BLaER1 treated with 17β-estradiol and CSF1 and Interleukin-3, amounts not matched to agents 10 nM and 100 nM (cell line): Measurements from ENCODE around the gene PLXNA2.

Source experiments
- H3K27ac ChIP-seq, 11 experiments: shearing (Covaris generic); formaldehyde crosslinking; 2 replicates each; pipeline ENCODE4 v1.8.1; 2022
- H3K27me3 ChIP-seq, 11 experiments: shearing (Covaris generic); formaldehyde crosslinking; 2 replicates each; pipeline ENCODE4 v1.8.1; 2022
- H3K36me3 ChIP-seq, 11 experiments: shearing (Covaris generic); formaldehyde crosslinking; 2 replicates each; pipeline ENCODE4 v1.8.1; 2022
- H3K4me1 ChIP-seq, 10 experiments: shearing (Covaris generic); formaldehyde crosslinking; 2 replicates each; pipeline ENCODE4 v1.8.1; 2022
- H3K4me2 ChIP-seq, 11 experiments: shearing (Covaris generic); formaldehyde crosslinking; 2 replicates each; pipeline ENCODE4 v1.8.1; 2022
- H3K4me3 ChIP-seq, 10 experiments: shearing (Covaris generic); formaldehyde crosslinking; 2 replicates each; pipeline ENCODE4 v1.8.1; 2022
- H3K9ac ChIP-seq, 11 experiments: shearing (Covaris generic); formaldehyde crosslinking; 2 replicates each; pipeline ENCODE4 v1.8.1; 2022
- H3K9me3 ChIP-seq, 11 experiments: shearing (Covaris generic); formaldehyde crosslinking; replicated peaks in 1 of 11; 2 replicates each; pipeline ENCODE4 v1.8.1; 2022
- H4K20me1 ChIP-seq, 11 experiments: shearing (Covaris generic); formaldehyde crosslinking; 2 replicates each; pipeline ENCODE4 v1.8.1; 2022
- Cebpa-rat ChIP-seq, 11 experiments: shearing (Covaris generic); IDR thresholded peaks; 2 replicates each; pipeline ENCODE4 v1.8.1; 2022

PLXNA2 gene

DNA sequence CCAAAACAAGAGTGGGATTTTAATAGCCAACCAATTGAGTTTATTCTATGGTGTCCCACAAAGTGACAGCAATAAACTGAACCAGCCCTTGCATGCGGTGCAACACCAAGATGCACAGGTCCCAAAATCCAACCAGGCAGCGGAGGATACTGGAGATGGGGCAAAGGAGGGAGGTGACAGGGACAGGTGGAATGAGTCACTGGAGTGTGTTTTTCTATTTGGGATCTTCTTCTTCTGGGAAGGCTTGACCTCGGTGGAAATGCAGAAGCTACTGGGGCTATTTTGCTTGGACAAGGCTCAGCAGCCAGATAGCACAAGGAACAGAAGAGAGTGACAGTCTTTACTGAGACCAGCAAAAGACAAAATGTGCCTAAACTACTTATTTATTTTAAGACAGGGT is 97.5 kb downstream of the PLXNA2 start:
- Histone ChIP-seq H3K27me3 (no peaks in the 10 kb centered on the region), H3K4me3 (no peak overlapping the region), H3K9me3 (no peaks in the 10 kb centered on the region), H3K9ac (no peak overlapping the region), H3K4me1 (peaks cover 0 to 13% (median 0%) of the 10 kb centered on the region in 10 experiments; a peak in 7 of 20 replicates), H3K36me3 (no peaks in the 10 kb centered on the region), H4K20me1 (no peaks in the 10 kb centered on the region), H3K27ac (no peak overlapping the region), H3K4me2 (no peak overlapping the region)
- TF ChIP-seq Cebpa-rat (IDR thresholded peaks at IDR 0.05), result no peak

GRCh38 chr1:208145167-208145566 is 99.0 kb downstream of the PLXNA2 start:
- Histone ChIP-seq H3K27me3 (no peaks in the 10 kb centered on the region), H3K27ac (no peak overlapping the region), H3K4me1 (peaks cover 0 to 11% (median 0%) of the 10 kb centered on the region in 10 experiments; a peak in 7 of 20 replicates), H3K36me3 (no peaks in the 10 kb centered on the region), H3K4me2 (no peak overlapping the region), H3K9me3 (no peaks in the 10 kb centered on the region), H3K4me3 (no peak overlapping the region), H4K20me1 (no peaks in the 10 kb centered on the region), H3K9ac (no peak overlapping the region)
- no peak for TF ChIP-seq Cebpa-rat (IDR thresholded peaks at IDR 0.05)

DNA sequence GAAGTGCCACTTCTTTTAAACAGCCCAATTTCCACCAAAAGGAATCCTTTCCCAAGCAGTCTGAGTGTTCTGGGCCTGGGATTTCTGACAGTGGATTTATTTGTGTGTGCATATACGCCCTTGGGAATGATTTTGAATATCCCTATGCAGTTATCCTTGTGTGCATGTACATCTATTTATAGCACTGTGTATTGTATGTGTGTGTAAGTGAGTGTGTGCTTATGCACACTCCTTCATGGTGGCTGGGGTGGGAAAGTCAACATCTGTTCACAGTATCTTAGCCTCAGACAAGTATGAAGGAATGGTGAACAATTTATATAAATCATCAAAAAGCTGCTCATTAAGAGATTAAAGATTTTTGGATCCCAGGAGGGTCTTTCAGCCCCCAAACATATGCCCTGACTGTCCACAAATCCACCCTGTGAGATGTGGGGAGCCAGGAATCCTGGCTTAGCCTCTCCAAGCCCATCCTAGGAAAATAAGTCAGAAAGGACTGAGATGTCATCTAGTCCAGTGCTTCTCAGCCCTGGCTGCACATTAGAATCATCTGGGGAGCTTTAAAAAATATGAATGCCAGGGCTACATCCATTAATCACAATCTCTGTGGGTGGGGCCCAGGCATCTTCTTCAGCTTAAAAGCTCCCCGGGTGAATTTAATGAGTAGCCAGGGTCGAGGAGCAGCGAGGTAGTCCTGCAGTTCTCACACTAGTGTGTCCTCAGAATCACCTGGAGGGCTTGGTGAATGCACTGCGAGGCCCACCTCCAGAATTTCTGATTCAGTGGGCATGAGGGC is 101.4 kb downstream of the PLXNA2 start:
- TF ChIP-seq Cebpa-rat (IDR thresholded peaks at IDR 0.05), result no peak
- Histone ChIP-seq H3K9ac (no peak overlapping the region), H3K4me2 (no peak overlapping the region), H3K27ac (no peak overlapping the region), H3K27me3 (no peaks in the 10 kb centered on the region), H4K20me1 (no peaks in the 10 kb centered on the region), H3K4me1 (no peaks in the 10 kb centered on the region), H3K4me3 (no peak overlapping the region), H3K9me3 (no peaks in the 10 kb centered on the region), H3K36me3 (no peaks in the 10 kb centered on the region)

DNA sequence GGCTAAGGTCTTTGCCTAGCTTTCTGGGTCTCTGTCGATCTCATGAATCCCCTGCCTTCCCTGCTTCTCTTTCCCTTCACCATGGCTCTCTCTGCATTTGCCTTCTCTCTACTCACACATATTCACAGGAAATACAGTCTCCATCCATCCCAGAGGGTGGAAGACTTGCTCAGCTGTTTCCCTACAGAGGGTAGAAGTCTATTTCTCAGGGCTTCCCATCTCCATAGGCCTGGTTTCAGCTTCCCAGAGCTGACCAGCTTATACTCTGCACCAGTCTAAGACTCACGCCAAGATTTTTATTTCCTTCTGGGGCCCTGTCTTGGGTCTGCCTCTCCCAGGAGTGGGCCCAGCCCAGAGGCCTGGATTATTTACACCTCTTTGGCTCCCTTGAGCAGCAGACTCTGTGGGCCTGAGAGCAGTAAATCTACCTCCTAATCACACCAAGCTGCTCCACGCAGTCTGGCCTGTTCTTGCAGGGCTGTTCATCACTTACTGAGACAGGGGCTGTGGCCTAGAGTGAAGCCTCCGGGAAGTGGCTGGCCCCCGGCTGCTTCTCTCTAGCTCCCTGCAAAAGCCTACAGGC is 102.5 kb downstream of the PLXNA2 start:
- Histone ChIP-seq H4K20me1 (no peaks in the 10 kb centered on the region), H3K27me3 (no peaks in the 10 kb centered on the region), H3K9ac (no peak overlapping the region), H3K4me1 (no peaks in the 10 kb centered on the region), H3K9me3 (no peaks in the 10 kb centered on the region), H3K27ac (no peak overlapping the region), H3K36me3 (no peaks in the 10 kb centered on the region), H3K4me2 (no peak overlapping the region), H3K4me3 (no peak overlapping the region)
- no peak for TF ChIP-seq Cebpa-rat (IDR thresholded peaks at IDR 0.05)

DNA sequence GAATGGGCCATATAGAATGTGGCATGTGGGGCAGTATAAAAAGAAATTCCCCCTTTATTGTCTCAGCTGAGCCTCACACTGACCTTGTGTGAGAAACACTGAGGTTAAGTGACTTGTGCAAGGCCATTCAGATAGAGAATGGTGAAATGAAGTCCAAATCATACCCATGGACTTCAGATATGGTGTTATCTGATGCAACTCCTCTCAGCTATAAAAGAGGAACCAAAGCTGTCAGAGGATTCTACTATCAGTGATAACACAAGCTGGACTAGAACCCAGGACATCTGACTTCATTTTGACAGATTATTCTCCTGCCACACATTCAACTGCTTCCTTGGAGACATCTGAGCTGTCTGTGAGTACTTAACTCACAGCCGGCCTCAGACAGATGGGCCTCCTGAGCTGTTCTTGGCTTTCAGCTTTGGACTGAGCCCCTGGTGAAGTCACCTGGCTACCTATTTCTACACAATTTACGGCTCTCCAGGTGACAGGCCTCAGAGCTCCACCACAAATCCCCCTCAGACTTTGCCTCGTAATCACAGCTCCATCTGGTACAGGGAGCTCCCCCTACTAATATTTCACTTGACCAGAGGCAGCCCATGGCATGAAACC is 104.6 kb downstream of the PLXNA2 start:
- Histone ChIP-seq H3K27me3 (no peaks in the 10 kb centered on the region), H3K27ac (no peak overlapping the region), H4K20me1 (no peaks in the 10 kb centered on the region), H3K4me3 (no peak overlapping the region), H3K36me3 (no peaks in the 10 kb centered on the region), H3K4me2 (no peak overlapping the region), H3K4me1 (peaks cover 0 to 5% (median 0%) of the 10 kb centered on the region in 10 experiments; a peak in 2 of 20 replicates), H3K9ac (no peak overlapping the region), H3K9me3 (no peaks in the 10 kb centered on the region)
- no peak for TF ChIP-seq Cebpa-rat (IDR thresholded peaks at IDR 0.05)

- H3K4me3 ChIP-seq, result no peak overlapping the region
- H3K27me3 ChIP-seq, result no peaks in the 10 kb centered on the region
- H3K4me1 ChIP-seq, result peaks cover 0 to 5% (median 0%) of the 10 kb centered on the region in 10 experiments; a peak in 2 of 20 replicates
- no peak for TF ChIP-seq Cebpa-rat (IDR thresholded peaks at IDR 0.05)
- no peak overlapping the region for H3K27ac ChIP-seq
- H3K36me3 ChIP-seq, result no peaks in the 10 kb centered on the region
- H4K20me1 ChIP-seq, result no peaks in the 10 kb centered on the region
- H3K9me3 ChIP-seq, result no peaks in the 10 kb centered on the region
- H3K4me2 ChIP-seq, result no peak overlapping the region
- H3K9ac ChIP-seq, result no peak overlapping the region
Measured at GRCh38 chr1:208137193-208137592, 107.0 kb downstream of the PLXNA2 start.

DNA sequence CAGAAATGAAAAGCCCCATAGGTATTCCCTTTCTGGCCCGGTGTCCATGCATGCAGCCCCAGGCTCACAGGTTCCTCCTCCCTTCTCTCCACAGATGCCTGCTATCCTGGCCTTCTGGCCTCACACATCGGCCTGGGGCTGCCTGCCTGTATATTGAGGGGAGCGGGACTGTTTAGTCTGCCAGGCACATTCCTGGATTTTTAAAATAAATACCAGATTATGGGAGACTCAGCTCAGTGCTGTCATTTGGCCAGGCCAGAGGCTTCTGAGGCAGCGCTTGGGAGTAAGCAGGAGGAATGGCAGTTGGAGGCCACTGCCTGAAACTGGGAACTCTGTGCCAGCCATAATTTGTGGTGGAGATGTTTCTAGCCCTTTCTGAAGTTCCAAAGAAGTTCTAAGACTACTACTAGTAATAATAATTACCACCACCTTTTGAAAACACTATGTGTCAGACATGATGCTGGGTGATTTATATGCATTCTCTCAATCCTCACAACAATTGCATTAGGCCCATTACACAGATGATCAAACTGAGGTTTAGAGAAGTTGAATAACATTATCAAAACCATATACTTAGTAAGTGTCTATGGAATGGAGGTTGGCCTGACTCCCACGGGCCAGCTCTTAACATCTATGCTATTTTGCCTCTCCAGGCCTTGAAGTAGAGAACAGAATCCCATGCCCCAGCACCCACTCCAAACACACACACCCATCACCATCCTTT is 107.6 kb downstream of the PLXNA2 start:
- Histone ChIP-seq H3K27ac (no peak overlapping the region), H4K20me1 (no peaks in the 10 kb centered on the region), H3K9ac (no peak overlapping the region), H3K9me3 (no peaks in the 10 kb centered on the region), H3K4me2 (no peak overlapping the region), H3K36me3 (no peaks in the 10 kb centered on the region), H3K4me1 (peaks cover 0 to 5% (median 0%) of the 10 kb centered on the region in 10 experiments; a peak in 2 of 20 replicates), H3K4me3 (no peak overlapping the region), H3K27me3 (no peaks in the 10 kb centered on the region)
- no peak for TF ChIP-seq Cebpa-rat (IDR thresholded peaks at IDR 0.05)

- Histone ChIP-seq H3K4me2 (0 out of 22 replicates have a peak overlapping the region, but pooled peaks of 1 of the 11 experiments have one; percentile 5), H3K9ac (no peak overlapping the region), H3K9me3 (no peaks in the 10 kb centered on the region), H3K36me3 (no peaks in the 10 kb centered on the region), H4K20me1 (no peaks in the 10 kb centered on the region), H3K27ac (no peak overlapping the region), H3K4me3 (no peak overlapping the region), H3K4me1 (peaks cover 0 to 5% (median 0%) of the 10 kb centered on the region in 10 experiments; a peak in 2 of 20 replicates), H3K27me3 (no peaks in the 10 kb centered on the region)
- TF ChIP-seq Cebpa-rat (IDR thresholded peaks at IDR 0.05), result peak in 4 of 11 experiments; percentile 28 to 56 (median 35); a peak in 4 of 22 replicates
Measured at GRCh38 chr1:208135354-208135753, 108.8 kb downstream of the PLXNA2 start.

- Histone ChIP-seq H3K4me2 (no peak overlapping the region), H3K27ac (no peak overlapping the region), H3K9ac (no peak overlapping the region), H3K36me3 (no peaks in the 10 kb centered on the region), H3K27me3 (no peaks in the 10 kb centered on the region), H3K4me1 (peaks cover 0 to 5% (median 0%) of the 10 kb centered on the region in 10 experiments; a peak in 2 of 20 replicates), H3K4me3 (no peak overlapping the region), H3K9me3 (no peaks in the 10 kb centered on the region), H4K20me1 (no peaks in the 10 kb centered on the region)
- no peak for TF ChIP-seq Cebpa-rat (IDR thresholded peaks at IDR 0.05)
Measured at GRCh38 chr1:208134491-208134890, 109.7 kb downstream of the PLXNA2 start.
